ENCODE measurements around the gene ATE1.

GRCh38 chr10:121886181-121886580 is 41.6 kb downstream of the ATE1 start:
- TF ChIP-seq CTCF (IDR thresholded peaks at IDR 0.05; ENCODE audit: insufficient read depth, low read depth, low read length) (no peak), EZH2 (IDR thresholded peaks at IDR 0.05; ENCODE audit: insufficient read depth, low read length) (no peak)
